ENCODE measurements around the gene RPP30. TPM values are rescaled to one million over a fixed set of nuclear protein-coding genes. Genes with fewer than 3 reads are reported as not detected.

Gene RPP30
- total RNA-seq, 1 experiment from 2014 or later = 74.5 TPM

DNA sequence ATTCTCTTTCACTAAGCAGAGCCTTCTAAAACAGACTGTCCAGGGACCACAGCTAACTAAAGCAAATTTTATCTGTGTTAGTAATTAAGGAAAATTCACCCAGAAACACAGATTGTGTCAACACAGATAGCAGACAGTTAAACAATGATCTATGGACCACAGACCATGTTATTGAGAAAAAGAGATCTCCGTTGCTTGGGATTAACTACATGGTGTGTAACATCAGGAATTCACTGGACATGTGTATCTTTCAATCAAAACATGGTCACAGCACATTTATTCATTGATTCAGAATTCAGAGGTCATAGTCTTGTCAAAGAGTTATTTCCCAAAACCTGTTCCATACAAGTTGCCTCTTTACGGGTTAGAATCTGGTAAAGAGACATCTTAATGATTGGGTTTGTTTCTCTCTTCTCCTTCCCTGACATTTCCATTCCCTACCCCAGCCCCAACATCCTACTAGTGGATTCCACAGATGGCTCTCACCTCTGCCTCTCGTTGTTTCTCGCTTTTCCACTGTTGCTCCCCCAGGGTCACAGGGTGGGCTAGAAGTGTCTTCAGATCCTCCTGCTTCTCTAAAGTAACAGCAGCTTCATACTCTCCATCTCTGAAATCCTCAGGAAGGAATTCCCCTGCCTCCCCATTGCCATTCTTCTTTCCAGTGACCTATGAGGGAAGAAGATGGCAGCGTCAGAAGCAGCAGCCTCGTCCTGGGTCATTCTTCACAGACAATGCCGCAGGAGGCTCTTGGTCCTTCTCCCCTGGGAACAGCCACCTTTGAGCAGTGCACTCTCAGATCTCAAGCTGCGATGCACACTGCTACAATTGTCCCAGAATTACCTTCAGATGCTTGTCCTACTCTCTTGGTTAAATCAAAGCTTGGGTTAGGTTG, 48.2 kb downstream of the RPP30 start:
- no peaks in the 10 kb centered on the region for H3K4me1 ChIP-seq (ENCODE audit: insufficient read depth, low read length, poor library complexity, severe bottlenecking)
- H3K4me3 ChIP-seq (ENCODE audit: low read depth, low read length, poor library complexity, severe bottlenecking) = no peak overlapping the region
- POLR2A ChIA-PET (ENCODE audit: low non-redundant PET) = no interaction called here
- H3K36me3 ChIP-seq (ENCODE audit: insufficient read depth, low read length, poor library complexity, severe bottlenecking) = no peaks in the 10 kb centered on the region
- BruUV-seq (replicated peaks) = no TSS peak
- intact Hi-C loops (cut with micrococcal nuclease; ENCODE audit: unreplicated experiment) = loop anchor here (10.0 kb wide), 1 partner anchor 995 kb away; no protein-coding TSS in a partner anchor
- H3K27me3 ChIP-seq (replicated peaks; ENCODE audit: insufficient read depth, low read depth, low read length, poor library complexity) = no peaks in the 10 kb centered on the region
- CTCF ChIA-PET = no interaction called here
- no peak for TF ChIP-seq EZH2 (IDR thresholded peaks at IDR 0.05; ENCODE audit: borderline replicate concordance, low read depth, low read length, poor library complexity, severe bottlenecking)
- TF ChIP-seq, protein P1, sequence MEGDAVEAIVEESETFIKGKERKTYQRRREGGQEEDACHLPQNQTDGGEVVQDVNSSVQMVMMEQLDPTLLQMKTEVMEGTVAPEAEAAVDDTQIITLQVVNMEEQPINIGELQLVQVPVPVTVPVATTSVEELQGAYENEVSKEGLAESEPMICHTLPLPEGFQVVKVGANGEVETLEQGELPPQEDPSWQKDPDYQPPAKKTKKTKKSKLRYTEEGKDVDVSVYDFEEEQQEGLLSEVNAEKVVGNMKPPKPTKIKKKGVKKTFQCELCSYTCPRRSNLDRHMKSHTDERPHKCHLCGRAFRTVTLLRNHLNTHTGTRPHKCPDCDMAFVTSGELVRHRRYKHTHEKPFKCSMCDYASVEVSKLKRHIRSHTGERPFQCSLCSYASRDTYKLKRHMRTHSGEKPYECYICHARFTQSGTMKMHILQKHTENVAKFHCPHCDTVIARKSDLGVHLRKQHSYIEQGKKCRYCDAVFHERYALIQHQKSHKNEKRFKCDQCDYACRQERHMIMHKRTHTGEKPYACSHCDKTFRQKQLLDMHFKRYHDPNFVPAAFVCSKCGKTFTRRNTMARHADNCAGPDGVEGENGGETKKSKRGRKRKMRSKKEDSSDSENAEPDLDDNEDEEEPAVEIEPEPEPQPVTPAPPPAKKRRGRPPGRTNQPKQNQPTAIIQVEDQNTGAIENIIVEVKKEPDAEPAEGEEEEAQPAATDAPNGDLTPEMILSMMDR (conservative IDR thresholded peaks at IDR 0.05; ENCODE audit: low read depth, low read length) = no peak
- no peaks in the 10 kb centered on the region for H3K9me3 ChIP-seq (ENCODE audit: low read depth, low read length, poor library complexity, severe bottlenecking)
- DNase-seq (ENCODE audit: low spot score) = no peak
- no peak overlapping the region for H3K27ac ChIP-seq (ENCODE audit: low read depth, low read length, poor library complexity, severe bottlenecking)

DNA sequence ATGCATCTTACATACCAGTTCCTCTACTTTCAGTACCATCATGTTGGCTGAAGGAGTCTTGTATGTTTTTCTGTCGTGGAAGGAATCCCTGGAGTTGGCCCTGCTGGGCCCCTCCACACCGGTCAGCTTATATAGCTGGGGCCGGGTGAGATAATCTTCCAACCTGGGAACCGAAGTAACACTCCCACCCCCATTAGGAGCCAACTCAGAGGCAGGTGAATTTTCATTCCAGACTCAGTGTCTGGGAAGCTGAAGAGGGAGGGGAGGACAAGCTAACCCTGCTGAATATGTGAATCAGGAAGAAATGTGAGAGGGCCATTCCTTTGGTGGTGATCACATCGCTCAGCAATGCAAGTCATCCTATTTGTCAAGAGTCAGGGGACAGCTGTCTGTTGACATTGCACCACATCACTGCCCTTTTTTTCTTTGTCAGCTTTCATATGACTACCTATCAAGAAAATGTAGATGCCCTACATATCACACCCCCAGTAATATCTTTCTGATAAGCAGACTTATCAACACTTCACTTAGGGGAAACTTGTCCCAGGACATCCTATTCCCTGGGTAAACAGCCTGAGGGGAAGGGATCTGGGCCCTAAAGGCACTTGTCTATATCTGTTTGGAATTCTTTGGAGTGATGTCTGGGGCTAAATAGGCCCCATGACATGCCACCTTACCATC, 49.4 kb downstream of the RPP30 start, which contains the start of gene ANKRD1:
Gene ANKRD1, minus strand, starts transcription at position 102 of the 681 bp plus-strand sequence. Its CDS starts 60 bp downstream, at position 42.
- intact Hi-C loops (cut with micrococcal nuclease; ENCODE audit: unreplicated experiment) = no loop called here
- Histone ChIP-seq H3K27ac (ENCODE audit: low read depth, low read length, poor library complexity, severe bottlenecking) (no peak within 1 kb of the TSS), H3K36me3 (ENCODE audit: insufficient read depth, low read length, poor library complexity, severe bottlenecking) (no peaks in the 10 kb centered on the region), H3K9me3 (ENCODE audit: low read depth, low read length, poor library complexity, severe bottlenecking) (no peaks in the 10 kb centered on the region), H3K27me3 (replicated peaks; ENCODE audit: insufficient read depth, low read depth, low read length, poor library complexity) (no peaks in the 10 kb centered on the region), H3K4me1 (ENCODE audit: insufficient read depth, low read length, poor library complexity, severe bottlenecking) (no peaks in the 10 kb centered on the region), H3K4me3 (ENCODE audit: low read depth, low read length, poor library complexity, severe bottlenecking) (no peak within 1 kb of the TSS)
- TF ChIP-seq, protein P1 (conservative IDR thresholded peaks at IDR 0.05; ENCODE audit: low read depth, low read length) = no peak
- TF ChIP-seq EZH2 (IDR thresholded peaks at IDR 0.05; ENCODE audit: borderline replicate concordance, low read depth, low read length, poor library complexity, severe bottlenecking) = no peak
- ChIA-PET POLR2A (ENCODE audit: low non-redundant PET) (no interaction called here), CTCF (no interaction called here)
- DNase-seq (ENCODE audit: low spot score) = peak; percentile 41
- no TSS peak for BruUV-seq (replicated peaks)

DNA sequence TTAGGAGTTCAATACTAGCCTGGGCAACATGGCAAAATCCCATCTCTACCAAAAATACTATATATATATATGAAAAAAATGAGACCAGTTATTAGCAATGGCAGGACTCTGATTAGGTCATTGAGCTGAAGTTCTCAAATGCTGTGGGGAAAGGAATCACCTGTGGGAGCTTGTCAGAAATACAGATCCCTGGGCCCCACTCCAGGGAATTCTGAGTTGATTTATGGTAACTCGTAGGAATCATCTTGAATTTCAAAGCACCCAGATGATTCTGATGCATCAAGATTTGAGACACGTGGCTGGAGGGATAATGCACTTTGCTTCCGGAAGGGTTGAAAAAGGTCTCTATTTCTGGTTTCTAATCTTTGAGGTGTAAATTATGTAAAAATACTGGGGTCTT, 50.1 kb downstream of the RPP30 start:
- H3K4me3 ChIP-seq (ENCODE audit: low read depth, low read length, poor library complexity, severe bottlenecking) = no peak overlapping the region
- no peaks in the 10 kb centered on the region for H3K9me3 ChIP-seq (ENCODE audit: low read depth, low read length, poor library complexity, severe bottlenecking)
- no peaks in the 10 kb centered on the region for H3K4me1 ChIP-seq (ENCODE audit: insufficient read depth, low read length, poor library complexity, severe bottlenecking)
- TF ChIP-seq EZH2 (IDR thresholded peaks at IDR 0.05; ENCODE audit: borderline replicate concordance, low read depth, low read length, poor library complexity, severe bottlenecking) = no peak
- TF ChIP-seq, protein P1 (conservative IDR thresholded peaks at IDR 0.05; ENCODE audit: low read depth, low read length) = no peak
- no peaks in the 10 kb centered on the region for H3K36me3 ChIP-seq (ENCODE audit: insufficient read depth, low read length, poor library complexity, severe bottlenecking)
- DNase-seq (ENCODE audit: low spot score) = no peak
- ChIA-PET POLR2A (ENCODE audit: low non-redundant PET) (no interaction called here), CTCF (no interaction called here)
- intact Hi-C loops (cut with micrococcal nuclease; ENCODE audit: unreplicated experiment) = no loop called here
- no peak overlapping the region for H3K27ac ChIP-seq (ENCODE audit: low read depth, low read length, poor library complexity, severe bottlenecking)
- BruUV-seq (replicated peaks) = no TSS peak
- H3K27me3 ChIP-seq (replicated peaks; ENCODE audit: insufficient read depth, low read depth, low read length, poor library complexity) = no peaks in the 10 kb centered on the region

Measured in A673 (cell line).